ENCODE measurements around the gene LAMC1. TPM values are rescaled to one million over a fixed set of nuclear protein-coding genes. Genes with fewer than 3 reads are reported as not detected.

The LAMC1 gene
- 338 and 595 TPM in 2 replicates for total RNA-seq

GRCh38 chr1:183023146-183023600 is at the start of gene LAMC1:
TSS of gene LAMC1 (plus strand) at chr1:183023420. CDS start at chr1:183023717, 297 bp downstream.

GRCh38 chr1:183185941-183186490 is 162.8 kb downstream of the LAMC1 start, which contains the start of gene LAMC2:
TSS of gene LAMC2 (plus strand) at chr1:183186264. CDS start at chr1:183186353, 89 bp downstream.

Other genes starting within 250 kb of the LAMC1 start
- 2.0 and 2.1 TPM in 2 replicates for gene NPL, start 233.6 kb upstream of the LAMC1 start, total RNA-seq
- gene DHX9, start 184.1 kb upstream of the LAMC1 start, total RNA-seq = 148 and 260 TPM in 2 replicates
- 0.11 TPM in 1 of 2 replicates, not detected in the other for gene SHCBP1L, start 70.3 kb upstream of the LAMC1 start, total RNA-seq
- gene LAMC2, start 162.8 kb downstream of the LAMC1 start, total RNA-seq = 1.4 and 6.3 TPM in 2 replicates

Data from uterine smooth muscle cell (primary cell).